Activated gamma-delta T cell treated with Interleukin-2 at 50 U/mL for 16 hours (primary cell): ENCODE data around the gene CCHCR1.

Experiments
- DNase-seq: peaks from one replicate; pipeline ENCODE4 v3.0.0-alpha.2; 2020

The CCHCR1 gene

DNA sequence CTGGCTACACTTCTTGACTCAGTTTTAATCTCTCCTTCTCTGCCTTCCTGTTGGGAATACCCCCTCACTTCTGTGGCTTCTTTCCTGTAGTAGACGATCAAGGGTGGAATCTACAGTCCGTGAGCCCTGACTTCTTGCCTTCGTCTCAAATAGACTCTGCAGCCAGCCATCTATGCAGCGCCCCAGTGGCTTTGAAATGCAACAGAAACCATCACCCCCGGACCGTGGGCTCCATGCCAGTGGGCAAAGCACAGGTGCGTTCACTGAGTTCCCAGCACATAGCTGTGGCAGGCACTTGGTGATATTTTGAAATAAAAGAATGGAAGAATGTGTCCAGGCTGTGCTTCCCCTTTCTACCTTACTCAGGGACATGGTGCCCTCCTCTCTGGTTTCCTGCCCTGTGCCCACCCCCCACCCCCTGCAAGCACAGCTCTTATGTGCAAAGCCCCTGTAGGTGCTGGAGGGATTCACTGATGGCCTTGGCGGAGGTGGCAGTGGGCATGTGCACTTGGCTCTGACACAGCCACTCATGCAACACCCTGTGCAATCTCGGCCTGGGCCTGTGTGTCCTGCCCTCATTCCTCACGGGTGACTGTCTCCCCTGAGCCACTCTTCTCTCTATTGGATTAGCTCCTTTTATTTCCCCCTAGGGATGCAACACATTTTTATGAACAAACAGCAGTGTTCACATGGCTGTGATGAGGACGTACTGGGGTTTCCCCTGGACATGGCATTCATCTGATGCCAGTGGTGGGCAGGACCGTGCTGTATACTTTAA lies 31.8 kb downstream of the CCHCR1 start:
- no peak for DNase-seq

DNA sequence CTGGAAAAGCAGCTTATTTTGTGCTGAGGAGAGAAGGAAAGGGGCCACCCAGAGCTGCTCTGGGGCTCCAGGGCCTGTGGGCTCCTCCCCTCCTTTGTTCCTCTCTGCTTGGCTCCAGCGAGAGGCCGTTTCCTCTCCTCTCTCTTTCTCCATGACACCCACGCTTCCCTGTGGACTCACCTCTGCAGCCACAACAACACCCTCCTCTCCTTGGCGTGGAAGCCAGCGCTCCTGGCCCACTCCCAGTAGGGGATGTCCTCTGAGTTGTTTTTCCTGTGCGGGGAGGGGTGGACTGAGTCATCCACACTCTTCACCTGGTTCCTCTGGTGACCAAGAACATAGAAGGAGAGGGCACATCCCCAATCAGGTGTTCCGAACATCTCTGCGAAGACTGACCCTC lies 32.4 kb downstream of the CCHCR1 start:
- no peak for DNase-seq

DNA sequence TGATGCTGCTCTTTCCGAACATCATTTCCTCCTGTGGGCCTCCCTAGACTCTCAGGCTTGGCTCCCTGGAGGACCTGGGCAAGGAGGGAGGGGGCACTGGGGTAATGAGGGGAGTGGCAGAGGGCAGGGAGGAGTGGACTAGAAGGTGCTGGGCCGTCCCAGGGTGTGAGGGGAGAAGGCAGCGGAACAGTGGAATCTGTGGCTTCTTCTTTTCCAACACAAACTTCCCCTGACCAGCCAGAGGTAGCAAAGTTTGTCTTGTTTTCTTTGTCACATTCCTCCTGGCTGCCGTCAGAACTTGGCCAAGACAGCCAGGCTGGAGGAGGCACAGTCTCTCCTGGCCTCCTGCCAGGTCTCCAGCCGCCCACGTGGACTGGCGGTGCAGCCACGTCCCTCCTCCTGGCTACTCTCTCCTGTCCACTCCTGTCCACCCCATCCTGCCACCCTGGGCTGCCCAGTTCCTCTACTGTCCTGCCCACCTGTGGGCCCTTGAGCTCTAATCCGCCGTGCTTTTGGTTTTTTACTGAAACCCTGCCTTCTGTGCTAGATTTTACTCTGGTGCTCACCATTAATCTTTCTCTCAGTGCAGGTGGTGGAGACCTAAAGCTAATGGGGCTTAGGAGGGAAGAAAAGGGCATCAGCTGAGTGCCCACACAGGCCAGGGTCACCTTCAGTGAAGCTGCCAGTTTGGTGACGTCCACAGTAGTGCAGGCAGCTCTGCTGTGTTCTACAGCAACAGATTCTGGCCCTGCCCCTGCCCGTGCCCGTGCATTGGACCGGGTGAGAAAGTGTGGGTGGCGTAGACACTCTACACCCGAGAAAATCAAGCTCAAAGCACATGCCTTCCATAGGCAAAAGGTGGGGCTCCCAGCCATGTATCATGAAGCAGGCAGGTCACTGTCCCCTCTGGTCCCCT lies 34.6 kb downstream of the CCHCR1 start:
- DNase-seq: no peak

DNA sequence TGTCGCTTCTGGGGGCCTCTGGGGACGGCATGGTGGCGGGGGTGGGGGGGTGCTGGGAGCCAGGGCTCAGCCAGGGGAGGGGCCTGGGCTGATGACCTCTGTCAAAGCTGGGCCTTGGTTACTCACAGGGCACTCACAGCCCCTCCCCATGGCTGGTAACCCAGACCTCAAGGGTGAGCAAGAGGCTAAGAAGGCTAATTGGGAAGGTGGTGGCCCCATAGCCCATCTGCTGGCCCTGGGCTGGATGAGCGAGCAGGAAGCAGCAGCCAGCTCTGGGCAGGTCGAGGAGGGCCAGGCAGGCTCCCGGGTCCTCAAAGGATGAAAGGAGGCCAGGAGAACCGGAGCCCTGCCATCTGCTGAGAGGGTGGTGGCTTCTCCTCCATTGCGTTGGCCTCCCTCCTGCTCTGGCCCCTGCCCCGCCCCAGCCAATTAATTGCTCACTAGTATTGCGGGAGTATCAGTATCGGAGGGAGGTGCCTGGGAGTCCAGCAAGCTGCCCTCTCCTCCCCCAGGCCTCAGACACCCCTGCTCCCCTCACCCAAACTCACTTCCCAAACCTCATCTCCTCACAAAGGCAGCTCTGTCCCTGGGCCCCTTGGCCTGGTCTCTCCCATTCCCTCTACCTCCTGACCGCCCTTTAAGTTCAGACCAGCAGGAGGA lies 36.3 kb downstream of the CCHCR1 start:
- no peak for DNase-seq

DNA sequence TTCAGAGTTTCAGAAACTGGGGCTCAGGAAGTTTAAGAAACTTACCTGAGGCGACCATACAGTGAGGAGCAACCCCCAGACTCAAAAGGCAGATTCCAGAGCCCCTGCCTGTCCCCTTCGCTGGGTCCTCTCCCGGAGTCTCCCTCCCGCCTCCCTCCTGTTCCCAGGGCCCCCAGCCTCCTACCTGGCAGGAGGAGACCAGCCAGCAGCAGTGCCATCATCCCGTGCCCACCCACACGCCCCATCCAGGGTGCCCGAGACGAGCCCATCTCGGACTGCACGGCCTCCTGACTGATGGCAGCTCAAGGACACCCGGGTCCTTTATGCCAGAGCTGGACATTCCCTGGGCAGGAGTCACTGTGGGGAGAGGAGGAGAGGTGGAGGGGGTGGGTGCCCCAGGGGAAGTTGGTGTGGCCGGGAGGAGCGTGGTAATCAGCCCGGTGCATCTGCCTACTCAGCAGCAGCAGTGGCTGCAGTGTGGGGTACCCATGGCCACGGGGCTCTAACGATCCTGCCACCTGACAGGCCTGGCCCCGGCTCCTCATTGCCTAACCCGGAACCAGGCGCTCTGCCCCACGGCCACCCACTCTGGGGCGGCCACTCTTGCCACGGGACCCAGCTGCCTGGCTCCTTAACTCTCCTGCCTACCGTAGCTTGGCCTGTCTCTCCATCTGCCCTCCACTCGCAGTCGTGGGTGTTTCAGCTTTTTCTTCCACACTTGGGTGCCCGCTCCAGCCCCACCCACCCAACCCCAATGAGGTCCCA lies 37.3 kb downstream of the CCHCR1 start, which contains the start of gene CDSN:
Gene CDSN, minus strand, starts transcription at position 296 of the 765 bp plus-strand sequence. Its CDS starts 27 bp downstream, at position 269.
- no peak for DNase-seq

DNA sequence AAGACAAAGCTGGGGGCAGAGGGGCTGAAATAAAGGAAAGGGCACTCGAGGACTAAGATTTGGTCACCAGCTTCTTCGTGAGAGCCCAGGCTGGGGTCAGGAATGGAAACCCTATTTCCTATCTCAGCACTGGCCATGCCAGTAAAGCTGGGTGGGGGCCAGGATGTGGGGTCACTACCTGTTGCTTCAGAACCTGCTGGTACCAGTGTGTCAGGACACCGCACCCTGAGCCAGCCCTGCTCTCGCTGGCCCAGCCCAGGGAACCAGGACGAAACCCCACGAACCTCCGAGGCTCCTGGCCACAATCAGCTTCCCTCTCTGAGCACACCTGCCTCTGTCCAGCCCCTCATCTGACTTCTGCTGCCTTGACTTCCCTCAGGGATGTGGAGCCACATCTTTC lies 39.4 kb downstream of the CCHCR1 start:
- no peak for DNase-seq

DNA sequence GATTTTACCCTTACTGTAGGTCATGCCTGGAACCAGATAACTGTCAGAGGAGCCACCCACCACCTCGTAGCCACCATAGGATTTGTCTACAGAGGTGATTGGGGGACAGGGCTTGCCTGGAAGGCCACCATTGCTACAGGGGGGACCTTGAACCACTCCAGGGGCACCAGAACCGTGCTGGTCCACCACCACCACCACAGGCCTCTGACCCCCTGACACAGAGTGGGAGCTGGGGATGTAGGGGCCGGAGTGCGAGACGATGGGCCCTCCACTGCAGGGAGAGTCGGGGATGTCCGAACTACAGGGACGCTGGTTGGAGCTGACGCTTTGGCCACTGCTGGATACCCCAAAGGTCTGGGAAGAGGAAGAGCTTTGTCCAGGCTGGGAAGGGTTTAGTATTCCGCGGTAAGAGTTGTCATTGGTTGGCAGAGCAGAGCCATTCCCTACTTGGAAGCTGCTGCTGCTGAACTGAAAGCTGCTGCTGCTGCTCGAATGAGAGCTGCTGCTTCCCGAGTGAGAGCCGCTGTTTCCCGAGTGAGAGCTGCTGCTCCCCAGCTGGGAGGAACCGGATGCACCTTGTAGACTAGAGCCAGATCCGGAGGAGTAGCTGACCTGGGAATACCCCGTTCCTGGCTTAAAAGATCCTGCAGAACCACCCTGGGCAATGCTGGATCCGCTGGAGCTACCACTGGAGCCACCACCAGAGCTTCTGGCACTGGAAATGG lies 40.8 kb downstream of the CCHCR1 start:
- DNase-seq: no peak

DNA sequence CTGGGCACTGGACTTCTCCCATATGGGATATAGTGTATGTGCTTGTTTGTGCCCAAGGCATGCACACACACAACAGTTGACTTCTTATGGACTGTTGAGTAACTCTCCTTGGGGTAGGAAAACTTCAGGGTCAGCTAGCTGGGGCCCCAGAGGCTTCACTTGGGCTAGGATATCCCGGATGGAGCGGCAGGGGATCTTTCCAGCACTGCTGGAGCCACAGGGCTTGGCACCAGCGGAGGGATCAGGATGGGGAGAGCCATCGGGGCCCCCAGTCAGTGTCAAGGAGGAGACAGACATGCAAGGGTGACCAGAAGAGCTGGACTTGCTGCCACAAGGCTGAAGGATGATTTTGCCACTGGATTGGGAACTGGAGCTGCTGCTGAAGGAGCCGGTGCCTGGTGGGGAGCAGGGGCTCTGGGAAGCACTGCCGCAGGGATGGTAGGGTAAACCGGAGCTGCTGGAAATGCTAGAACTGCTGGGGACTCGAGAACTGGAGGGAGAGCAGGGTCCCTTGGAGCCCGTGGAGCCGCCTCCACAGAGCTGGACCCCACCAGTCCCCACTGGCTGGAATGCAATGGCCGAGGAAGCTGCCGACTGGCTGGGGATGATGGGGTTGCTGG lies 41.6 kb downstream of the CCHCR1 start:
- DNase-seq: no peak

DNA sequence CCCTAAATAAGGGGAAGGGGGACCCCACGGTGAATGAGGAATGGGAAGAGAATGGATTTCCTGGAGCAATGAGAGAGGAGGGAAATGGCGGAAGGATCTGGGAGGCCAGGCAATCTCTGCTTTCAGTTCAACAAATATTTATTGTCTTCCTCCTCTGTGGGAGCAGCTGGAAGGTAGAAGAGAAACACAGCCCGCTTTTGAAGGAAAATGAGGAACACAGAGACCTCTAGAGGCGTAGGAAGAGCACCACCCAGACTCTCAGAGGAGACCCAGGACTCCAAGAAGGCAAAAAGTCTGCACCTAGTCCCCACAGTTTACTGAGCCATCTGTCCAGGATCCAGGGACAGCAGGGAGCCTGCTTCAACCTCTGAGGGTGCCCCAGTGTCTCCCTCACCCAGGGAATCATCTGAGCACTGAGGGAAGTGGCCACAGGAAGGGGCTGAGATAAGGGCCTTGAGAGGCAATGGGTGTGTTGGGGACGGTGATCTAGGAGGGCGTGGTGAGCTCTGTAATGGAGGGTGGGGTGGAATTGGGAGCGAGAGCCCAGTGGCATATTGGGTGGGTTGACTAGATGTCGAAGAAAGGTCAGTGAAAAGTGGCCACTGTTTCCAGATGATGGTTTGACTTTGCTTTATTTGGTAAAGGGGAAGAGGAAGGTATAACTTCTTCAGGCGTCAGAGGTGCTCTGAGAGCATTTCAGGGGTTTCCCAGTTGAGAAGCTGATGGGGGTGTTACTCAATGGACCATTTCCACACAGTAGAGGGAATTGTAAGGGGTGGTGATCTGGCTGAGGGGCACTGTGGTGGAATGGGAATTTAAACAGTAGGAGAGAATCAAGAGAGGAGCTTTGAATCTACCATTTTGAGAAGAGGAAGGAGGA lies 42.4 kb downstream of the CCHCR1 start:
- DNase-seq: no peak

DNA sequence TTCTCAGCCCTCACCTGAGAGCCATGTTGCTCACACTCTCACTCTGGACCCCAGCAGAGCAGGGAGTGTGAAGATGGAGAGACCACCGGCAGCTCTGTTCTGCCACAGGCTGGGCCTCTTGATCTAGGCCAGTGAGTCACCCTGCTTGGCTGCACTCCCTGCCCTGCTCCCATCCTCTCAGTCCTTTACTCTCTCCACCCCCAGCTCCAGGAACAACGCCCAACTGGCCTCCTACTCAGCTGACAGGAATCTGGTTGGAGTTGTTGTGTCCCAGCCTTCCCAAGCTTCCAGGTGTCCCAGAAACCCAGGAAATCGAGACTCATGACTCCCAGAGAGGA lies 43.1 kb downstream of the CCHCR1 start, which contains the start of gene PSORS1C1:
Gene PSORS1C1, plus strand, starts transcription at position 260 of the 338 bp plus-strand sequence. CDS start 14,833 bp downstream, outside the sequence.
- no peak for DNase-seq

DNA sequence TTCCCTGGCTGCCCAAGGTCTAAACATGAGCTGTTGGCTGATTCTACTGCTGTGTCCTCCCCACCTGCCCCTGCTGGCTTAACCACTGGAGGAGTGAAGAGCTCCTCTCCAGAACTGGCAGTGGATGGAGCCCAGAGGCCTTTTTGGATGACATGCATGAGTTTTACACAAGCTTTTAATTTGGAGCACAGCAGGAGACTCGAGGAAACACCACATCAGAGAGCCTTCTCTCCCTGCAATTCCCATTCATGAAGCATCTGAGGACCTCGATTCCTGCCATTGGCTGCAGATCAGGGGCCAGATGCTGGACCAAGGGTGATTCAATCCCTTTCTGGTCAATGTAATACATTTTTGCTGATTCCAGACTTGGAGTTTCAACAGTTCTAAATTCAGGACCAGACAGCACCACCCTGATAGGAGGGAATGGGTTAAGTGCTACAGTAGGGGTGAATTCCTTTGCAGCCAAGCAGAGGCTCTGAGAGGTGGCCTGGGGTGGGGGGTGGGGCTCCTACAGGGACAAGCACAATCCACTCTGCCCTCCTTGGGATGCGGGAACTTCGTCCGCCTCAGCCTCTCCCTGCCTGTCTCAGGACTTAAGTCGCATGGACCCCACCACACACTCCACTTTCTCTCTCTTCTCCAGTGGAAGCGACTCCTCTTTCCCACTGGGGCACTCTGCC lies 43.6 kb downstream of the CCHCR1 start:
- DNase-seq: no peak

DNA sequence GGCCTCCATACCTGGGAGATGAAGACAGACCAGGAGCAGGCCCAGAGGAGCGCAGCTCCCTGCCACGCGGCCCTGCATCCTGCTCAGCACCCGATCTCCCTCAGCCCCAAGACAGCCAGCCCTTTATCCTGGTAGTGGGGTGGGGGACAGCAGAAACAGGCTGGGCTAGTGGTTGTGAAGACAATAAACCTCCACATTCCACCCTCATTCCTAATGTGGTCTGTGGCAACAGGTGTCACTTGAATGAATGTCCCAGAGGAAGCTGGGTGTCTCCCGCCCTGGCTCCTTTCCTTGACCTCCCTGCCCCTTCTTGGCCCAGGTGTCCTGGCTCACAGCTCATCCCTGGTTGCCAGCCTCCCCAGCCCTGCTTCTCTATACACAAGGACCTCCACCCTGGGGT lies 45.1 kb downstream of the CCHCR1 start, which contains the start of gene C6orf15:
Gene C6orf15, minus strand, starts transcription at position 98 of the 400 bp plus-strand sequence. Its CDS starts 20 bp downstream, at position 78.
- no peak for DNase-seq

DNA sequence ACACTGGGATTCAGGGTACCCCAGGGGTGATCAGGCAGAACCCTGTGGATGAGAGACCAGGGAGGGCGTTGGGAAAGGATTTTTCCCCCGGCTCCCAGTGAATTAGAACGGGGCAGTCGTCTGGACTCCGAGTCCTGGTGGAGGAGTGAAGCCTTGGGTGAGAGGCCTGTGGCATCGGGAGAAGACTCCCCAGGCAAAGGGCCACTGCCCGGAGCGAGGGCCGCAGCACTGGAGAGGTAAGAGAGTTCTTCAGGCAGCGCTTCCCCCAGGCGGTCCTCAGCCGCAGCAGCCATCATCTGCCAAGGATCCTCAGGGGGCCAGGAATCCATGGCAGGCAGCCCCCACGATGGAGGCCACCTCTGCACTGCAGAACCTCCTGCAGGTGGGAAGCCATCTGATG lies 45.9 kb downstream of the CCHCR1 start:
- DNase-seq: no peak

DNA sequence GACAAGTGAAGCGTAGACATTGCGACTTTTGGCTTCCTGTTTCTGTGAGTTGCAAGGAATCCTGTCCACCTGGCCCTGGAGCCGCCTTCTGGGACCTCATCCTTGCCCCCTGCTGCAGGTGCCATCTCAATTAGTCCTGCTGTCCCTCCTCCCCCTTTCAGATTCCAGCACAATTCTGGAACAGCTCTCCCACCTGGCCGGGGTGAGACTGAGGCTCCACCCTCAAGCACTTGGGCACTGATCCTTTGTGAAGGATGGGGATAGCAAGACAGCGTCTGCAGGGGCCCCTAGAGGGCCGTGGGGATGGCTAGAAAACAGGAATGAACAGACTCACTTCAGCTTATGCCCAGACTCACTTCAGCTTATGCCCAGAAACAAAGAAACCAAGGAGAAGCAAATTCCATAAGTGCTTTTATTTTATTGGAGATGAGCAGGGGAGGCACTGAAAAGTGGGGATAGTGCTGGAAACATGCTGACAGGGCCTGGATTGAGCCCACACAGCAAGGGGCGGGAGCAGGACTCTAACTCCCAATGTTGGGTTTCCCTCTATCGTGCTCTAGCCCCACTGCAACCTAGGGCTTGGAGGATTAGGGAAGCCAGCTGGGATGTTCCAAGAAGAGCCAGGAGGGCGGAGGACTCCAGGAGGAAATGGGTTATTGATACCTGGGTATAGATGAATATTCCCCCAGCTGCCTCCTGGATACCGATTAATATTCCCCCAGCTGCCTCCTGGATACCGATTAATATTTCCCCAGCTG lies 46.6 kb downstream of the CCHCR1 start:
- no peak for DNase-seq

DNA sequence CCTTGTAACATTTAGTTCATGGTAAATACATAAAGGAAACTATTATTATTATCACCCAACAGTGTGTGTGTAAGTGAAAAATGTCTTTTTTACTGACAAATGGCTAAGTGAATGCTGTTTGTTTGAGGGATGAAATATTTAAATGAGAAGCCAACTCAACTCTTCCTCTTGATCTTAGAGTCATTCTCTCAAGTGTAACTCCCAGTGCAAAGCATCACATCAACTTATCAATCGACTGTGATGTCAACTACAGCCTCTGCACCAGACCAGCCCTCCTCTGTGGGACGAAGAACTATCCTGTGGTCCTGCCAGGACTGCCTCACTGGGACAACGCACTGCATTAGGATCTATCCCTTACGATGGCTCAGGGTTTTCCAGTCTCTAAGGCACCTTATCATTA lies 50.5 kb downstream of the CCHCR1 start:
- DNase-seq: no peak

DNA sequence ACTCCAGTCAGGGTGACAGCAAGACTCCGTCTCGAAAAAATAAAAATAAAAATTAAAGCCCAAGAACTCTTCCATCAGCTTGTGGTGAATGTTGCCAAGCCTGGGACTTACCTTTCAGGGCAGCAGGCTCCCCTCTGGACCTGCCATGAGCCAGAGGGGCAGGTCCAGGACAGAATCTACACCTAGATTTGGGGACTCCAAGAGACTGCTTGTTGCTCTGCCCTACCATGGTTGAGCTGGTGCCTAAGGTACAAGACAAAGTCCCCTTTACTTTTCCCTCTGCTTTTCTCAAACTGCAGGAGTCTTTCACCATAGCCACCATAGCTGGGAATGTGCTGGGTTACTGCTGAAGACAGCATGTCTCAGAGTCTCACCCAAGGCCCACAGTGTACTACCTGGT lies 54.5 kb downstream of the CCHCR1 start:
- DNase-seq: no peak

DNA sequence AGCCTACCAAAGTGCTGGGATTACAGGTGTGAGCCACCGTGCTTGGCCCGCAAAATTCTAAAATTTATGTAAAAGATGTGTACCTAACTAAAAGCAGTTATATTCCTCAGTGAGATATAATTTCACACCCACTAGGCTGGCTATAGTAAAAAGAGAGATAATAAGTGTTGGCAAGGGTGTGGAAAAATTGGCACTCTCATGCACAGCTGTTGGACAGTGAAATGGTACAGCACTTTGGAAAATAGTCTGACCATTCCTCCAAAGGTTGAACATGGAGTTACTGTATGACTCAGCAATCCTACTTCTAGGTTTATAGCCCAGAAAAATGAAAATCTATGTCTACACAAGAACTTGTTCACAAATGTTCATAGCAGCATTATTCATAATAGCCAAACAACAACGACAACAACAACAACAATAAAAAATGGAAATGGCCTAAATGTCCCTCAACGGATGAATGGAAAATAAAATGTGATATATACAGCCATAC lies 59.1 kb downstream of the CCHCR1 start:
- DNase-seq: no peak

DNA sequence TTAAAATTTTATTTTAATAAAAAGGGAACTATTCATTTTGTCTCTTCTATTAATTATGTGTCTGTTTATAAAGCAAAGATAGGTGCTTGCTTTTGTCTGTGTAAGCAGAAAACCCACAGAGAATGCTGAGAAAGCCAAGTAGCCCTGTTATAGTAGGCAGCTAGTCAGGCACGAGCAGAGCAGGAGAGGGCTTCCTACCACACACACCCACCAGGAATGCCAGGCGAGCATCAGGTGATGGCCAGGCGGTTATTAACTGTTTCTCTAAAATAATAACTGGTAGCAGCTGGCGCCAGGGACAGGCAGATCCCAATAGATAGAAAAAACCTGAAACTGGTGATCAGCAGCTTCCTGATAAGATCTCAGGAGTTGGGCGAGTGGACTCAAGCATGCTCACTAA lies 60.9 kb downstream of the CCHCR1 start:
- no peak for DNase-seq

DNA sequence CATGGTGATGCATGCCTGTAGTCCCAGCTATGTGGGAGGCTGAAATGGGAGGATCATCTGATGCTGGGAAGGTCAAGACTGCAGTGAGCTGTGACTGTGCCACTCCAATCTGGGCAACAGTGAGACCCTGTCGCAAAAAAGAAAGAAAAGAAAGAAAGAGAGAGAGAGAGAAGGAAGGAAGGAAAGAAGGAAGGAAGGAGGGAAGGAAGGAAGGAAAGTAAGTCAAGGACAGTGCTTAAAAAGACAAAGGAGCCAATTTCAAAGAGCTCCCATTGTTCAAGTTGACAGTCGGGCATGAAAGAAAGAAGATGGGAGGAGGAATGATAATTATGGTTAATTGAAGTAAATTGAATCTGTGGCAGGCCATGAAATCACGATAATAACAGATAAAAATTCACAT lies 61.4 kb downstream of the CCHCR1 start:
- DNase-seq: no peak
